Body of pancreas (tissue), 4 donors: ENCODE results near the gene HOXC6. TPM values are rescaled to one million over a fixed set of nuclear protein-coding genes. Genes with fewer than 3 reads are reported as not detected.

Source experiments
- ATAC-seq: fragments of 150-250 bp; one replicate; pipeline ENCODE4 v1.9.1; 2016
- DNase-seq, 4 donors: peaks; one replicate each; pipeline ENCODE4 v3.0.0-alpha.2; 2019
- H3K27ac ChIP-seq, 4 donors: fragments of 200-600 bp; sonication (generic); 1 replicate in 3 of 4; 2 replicates in 1 of 4; pipeline versions ENCODE4 v1.5.1 to v1.6.1; 2016 to 2019; ENCODE audit warnings: mild to moderate bottlenecking in 1 of 4, mixed read lengths in 1 of 4, moderate library complexity in 1 of 4
- H3K27me3 ChIP-seq, 2 donors: fragments of 200-600 bp; sonication (generic); one replicate each; pipeline ENCODE4 v1.6.0; 2016; ENCODE audit warnings: mild to moderate bottlenecking in 1 of 2
- H3K36me3 ChIP-seq, 2 donors: fragments of 200-600 bp; sonication (generic); replicated peaks in 1 of 2; 2 replicates each; pipeline ENCODE4 v1.5.1; 2016; ENCODE audit warnings: low read depth in 2 of 2; ENCODE audit not compliant: insufficient read depth in 1 of 2
- H3K4me1 ChIP-seq: fragments of 200-600 bp; sonication (generic); one replicate; pipeline ENCODE4 v1.6.0; 2016
- H3K4me3 ChIP-seq, 2 donors: fragments of 200-600 bp; sonication (generic); 1 replicate in 1 of 2; 2 replicates in 1 of 2; pipeline ENCODE4 v1.5.1; 2016 to 2019
- H3K9me3 ChIP-seq, 3 donors: fragments of 200-600 bp; sonication (generic); 1 replicate in 2 of 3; 2 replicates in 1 of 3; pipeline ENCODE4 v1.5.1; 2016
- CTCF ChIP-seq, 7 experiments: fragments of 450-650 bp in 4 of 7; fragments of 200-600 bp in 3 of 7; sonication (generic) in 3 of 7; IDR thresholded peaks; one replicate each; pipeline ENCODE4 v1.5.1; 2016 to 2019; ENCODE audit warnings: antibody characterized with exemption in 7 of 7
- POLR2A ChIP-seq, 3 donors: fragments of 450-650 bp; IDR thresholded peaks; one replicate each; pipeline ENCODE4 v1.6.1; 2016; ENCODE audit warnings: antibody characterized with exemption in 3 of 3, mild to moderate bottlenecking in 2 of 3
- WGBS, 2 donors: methylation state at CpG; one replicate each; pipeline ENCODE4 v1.1.5; 2017; 5-methylcytosine and 5-hydroxymethylcytosine counted together
- intact Hi-C: fragments of 100-400 bp; cut with DNase I; formaldehyde crosslinking; loops from one replicate; pipeline ENCODE4 v1.15.1; 2023
- total RNA-seq, 2 donors: library from RNA; depleted of rRNA; stranded (reverse); fragments of >200 nt; gene quantifications; one replicate each; pipeline ENCODE4 v1.1.0, GENCODE V29; 2016

The HOXC6 gene
- total RNA-seq, 2 donors from 2014 or later = not detected

DNA sequence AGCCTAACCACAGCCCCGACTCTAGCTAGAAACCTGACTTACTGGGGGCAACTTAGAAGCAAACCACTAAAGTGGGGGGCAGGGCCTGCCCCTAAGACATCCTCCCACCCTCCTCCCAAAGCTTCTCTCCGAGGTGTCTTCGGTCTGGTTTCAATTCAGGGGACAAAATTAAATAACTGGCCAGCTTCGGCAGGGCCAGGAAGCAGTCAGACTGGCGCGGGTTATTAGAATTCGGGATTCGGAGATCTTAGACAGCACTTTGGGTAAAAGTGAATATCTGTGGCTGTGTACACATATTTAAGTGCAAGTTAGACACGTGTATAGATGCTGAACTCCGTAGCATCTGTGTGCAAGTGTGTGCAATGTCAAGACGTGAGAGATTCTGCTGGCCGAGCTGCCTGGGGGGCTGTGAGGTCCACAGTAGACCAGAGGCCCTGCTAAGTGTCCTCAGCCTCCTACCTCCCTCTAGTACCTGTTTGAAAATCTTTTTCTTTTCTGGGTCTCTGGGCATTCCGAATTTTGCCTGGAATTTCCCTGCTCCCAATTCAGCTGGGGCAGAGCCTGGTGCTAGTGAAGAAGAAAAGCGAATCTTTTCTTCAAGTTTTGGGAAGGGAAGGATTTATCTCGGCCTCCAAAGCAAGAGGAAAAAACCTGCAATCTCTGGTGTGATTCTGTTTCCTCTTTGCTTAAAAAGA lies 47.3 kb upstream of the HOXC6 start:
- intact Hi-C loops = no loop called here
- 27 to 35% methylated on average over 14 to 15 of the region's 15 CpGs for WGBS, 2 donors
- H3K4me1 ChIP-seq = peaks cover 12% of the 10 kb centered on the region
- H3K27me3 ChIP-seq = peaks cover 0 to 67% of the 10 kb centered on the region in 2 donors
- no peak overlapping the region for H3K27ac ChIP-seq
- DNase-seq (no peak), ATAC-seq (no peak)
- TF ChIP-seq POLR2A (IDR thresholded peaks at IDR 0.05) (no peak), CTCF (IDR thresholded peaks at IDR 0.05) (no peak)
- H3K36me3 ChIP-seq = no peaks in the 10 kb centered on the region
- no peaks in the 10 kb centered on the region for H3K9me3 ChIP-seq
- H3K4me3 ChIP-seq = no peak overlapping the region

DNA sequence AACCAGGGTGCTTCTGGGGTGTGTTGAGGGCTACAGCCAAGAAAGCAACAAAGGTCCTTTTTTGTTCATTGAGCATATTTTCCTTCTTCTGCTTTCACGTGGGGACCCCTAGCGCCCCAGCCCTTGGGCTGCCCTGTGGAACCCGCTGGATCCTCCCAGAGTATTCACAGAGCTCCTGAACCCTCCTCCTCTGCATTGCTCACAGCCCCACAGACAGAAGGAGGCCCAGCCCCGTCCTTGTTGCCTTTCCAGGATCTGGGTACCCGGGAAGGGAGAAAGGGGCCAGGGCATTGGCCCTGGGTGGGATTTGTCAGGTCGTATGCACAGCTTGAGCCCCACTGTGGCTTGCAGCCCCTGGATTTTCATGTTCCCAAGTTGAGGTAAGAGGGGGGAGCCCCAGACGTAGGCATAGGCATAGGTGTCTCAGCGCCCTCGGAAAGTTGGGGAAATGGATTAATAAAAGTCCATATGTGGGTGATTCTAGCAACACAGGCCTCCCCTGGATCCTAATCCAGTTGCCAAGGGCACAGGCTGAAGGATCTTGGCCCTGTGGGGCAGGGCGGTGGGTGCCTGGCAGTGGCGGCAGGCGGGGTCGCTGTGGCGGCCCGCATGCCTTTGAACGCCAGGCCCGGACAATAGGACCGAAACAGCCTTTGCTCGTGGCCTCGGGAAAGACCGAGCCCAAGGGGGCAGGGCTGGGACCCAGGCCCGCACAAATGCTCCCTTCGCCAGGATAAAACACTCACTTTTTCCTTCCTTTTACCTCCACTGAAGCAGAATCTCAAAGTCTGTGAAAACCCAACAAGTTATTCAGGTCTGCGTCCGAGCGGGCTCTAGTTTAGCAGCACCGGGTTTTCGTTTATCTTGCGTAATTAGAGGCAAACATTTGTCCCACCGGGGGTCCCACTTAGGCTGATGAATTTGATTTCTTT lies 46.3 kb upstream of the HOXC6 start:
- intact Hi-C loops = no loop called here
- H3K27ac ChIP-seq = no peak overlapping the region
- H3K27me3 ChIP-seq = peaks cover 0 to 67% of the 10 kb centered on the region in 2 donors
- ATAC-seq (no peak), DNase-seq (no peak)
- no peaks in the 10 kb centered on the region for H3K36me3 ChIP-seq
- H3K4me3 ChIP-seq = no peak overlapping the region
- no peak for TF ChIP-seq CTCF (IDR thresholded peaks at IDR 0.05)
- no peak for TF ChIP-seq POLR2A (IDR thresholded peaks at IDR 0.05)
- 22 to 24% methylated on average over 30 of the region's 30 CpGs for WGBS, 2 donors
- H3K4me1 ChIP-seq = peaks cover 18% of the 10 kb centered on the region
- H3K9me3 ChIP-seq = no peaks in the 10 kb centered on the region

DNA sequence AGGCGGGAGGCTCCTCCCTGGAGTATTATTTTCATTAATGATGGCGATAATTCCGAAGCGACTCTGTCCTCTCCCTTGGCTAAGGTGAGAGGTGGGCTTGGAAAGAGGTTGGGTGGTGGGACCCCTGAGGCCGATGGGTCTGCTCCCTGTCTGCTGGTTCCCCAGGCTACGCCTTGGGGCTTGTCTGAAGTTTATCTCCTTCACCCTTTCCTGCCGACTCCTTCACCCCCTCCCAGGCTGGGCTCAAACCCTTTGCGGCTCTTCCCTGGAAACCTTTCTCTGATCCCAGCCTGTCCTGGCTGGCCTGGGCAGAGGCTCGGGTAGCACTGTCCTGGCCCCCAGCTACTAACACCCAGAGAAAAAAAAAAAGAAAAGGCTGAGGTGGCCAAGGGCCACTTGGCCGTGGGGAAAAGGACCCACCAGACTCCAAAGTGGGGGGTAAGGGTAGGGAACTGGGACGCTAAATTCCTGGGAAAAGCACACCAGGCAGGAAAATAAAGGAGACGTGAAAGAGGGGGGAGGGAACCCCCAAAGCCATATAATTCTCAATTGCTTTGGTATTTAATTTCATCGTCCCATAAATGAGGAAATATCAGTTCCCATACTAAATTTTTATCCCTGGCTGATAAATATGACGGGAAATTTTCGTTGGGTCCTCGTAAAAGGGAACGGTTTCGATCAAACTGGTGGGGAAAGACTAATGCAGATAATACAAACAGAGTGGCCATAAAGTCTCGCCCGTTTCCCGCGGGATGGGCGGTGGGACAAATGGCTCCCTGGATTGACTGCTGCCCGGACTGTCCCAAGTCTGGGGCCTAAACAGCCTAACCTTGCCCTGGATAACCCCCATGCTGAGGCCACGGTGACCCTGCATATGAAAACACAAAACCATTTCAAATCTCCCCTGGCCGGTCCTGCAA lies 45.3 kb upstream of the HOXC6 start:
- no peaks in the 10 kb centered on the region for H3K36me3 ChIP-seq
- no peak for DNase-seq
- no peak overlapping the region for H3K4me3 ChIP-seq
- peaks cover 0 to 71% of the 10 kb centered on the region in 2 donors for H3K27me3 ChIP-seq
- no peaks in the 10 kb centered on the region for H3K9me3 ChIP-seq
- TF ChIP-seq POLR2A (IDR thresholded peaks at IDR 0.05) (no peak), CTCF (IDR thresholded peaks at IDR 0.05) (no peak)
- WGBS, 2 donors = 8 to 9% methylated on average over 26 of the region's 26 CpGs
- H3K27ac ChIP-seq = no peak overlapping the region
- intact Hi-C loops = no loop called here
- H3K4me1 ChIP-seq = peaks cover 18% of the 10 kb centered on the region
- no peak for ATAC-seq

- peaks cover 0 to 73% of the 10 kb centered on the region in 2 donors for H3K27me3 ChIP-seq
- no peak overlapping the region for H3K4me3 ChIP-seq
- TF ChIP-seq POLR2A (IDR thresholded peaks at IDR 0.05) (no peak), CTCF (IDR thresholded peaks at IDR 0.05) (no peak)
- intact Hi-C loops = no loop called here
- DNase-seq = no peak
- no peaks in the 10 kb centered on the region for H3K9me3 ChIP-seq
- no peak overlapping the region for H3K27ac ChIP-seq
- no peaks in the 10 kb centered on the region for H3K36me3 ChIP-seq
- no peak for ATAC-seq
- peaks cover 18% of the 10 kb centered on the region for H3K4me1 ChIP-seq
- WGBS, 2 donors = 7 to 10% methylated on average over 17 of the region's 17 CpGs
Measured at GRCh38 chr12:53983568-53983949, 44.7 kb upstream of the HOXC6 start.
